ENCODE results near the gene TOP3B. TPM values are rescaled to one million over a fixed set of nuclear protein-coding genes. Genes with fewer than 3 reads are reported as not detected.

TOP3B gene
- total RNA-seq, 1 experiment from 2014 or later: 29.1 TPM

DNA sequence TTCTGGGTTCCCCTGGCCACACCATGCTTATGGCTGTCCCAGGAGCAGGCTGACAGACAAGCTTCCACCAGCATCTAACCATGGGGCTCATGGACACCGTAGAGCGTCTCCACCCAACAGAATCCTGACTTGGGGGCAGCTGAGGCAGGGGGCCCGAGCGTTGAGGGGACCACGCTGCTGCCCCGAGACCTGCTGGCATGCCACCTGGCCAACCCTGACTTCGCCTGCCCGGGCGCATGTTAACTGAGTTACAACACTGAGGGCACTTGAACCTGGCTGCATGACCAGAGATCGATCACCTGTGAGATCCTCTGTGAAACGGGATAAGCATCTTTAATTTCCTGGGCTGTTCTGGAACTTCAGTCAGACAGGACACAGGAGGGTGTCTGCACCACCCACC lies 43.7 kb downstream of the TOP3B start:
- POLR2A ChIA-PET: no interaction called here
- ATAC-seq: peak; percentile 4; the same call in 1 of the 2 replicates
- Histone ChIP-seq H3K4me3 (ENCODE audit: low read depth in 2 of 2, low read length in 2 of 2) (no peak overlapping the region; a peak in 1 of 4 replicates), H3K9me3 (ENCODE audit: control insufficient read depth, insufficient read depth, low read depth, low read length) (no peaks in the 10 kb centered on the region), H3K27me3 (ENCODE audit: control insufficient read depth, insufficient read depth, low read length) (no peaks in the 10 kb centered on the region), H3K36me3 (ENCODE audit: control insufficient read depth, insufficient read depth, low read length) (no peaks in the 10 kb centered on the region), H3K27ac (ENCODE audit: low read length) (peak overlapping the region; percentile 91), H3K4me1 (ENCODE audit: control insufficient read depth, insufficient read depth, low read length) (peaks cover 13% of the 10 kb centered on the region)
- CTCF ChIA-PET: interaction anchor here (1.2 to 1.4 kb wide), 2 partner anchors 14 to 22 kb away, joined by 3 to 4 read pairs; partner anchors contain the start of gene PPM1F
- in situ Hi-C loops (cut with HindIII; ENCODE audit: low pct_unique_long_range_greater_than_20kb, low sequenced_read_pairs): loop anchor here (25.0 kb wide), 1 partner anchor 127 kb away; no protein-coding TSS in a partner anchor
- DNase-seq (ENCODE audit: low read depth, low spot score): no peak
- TF ChIP-seq, protein P1, sequence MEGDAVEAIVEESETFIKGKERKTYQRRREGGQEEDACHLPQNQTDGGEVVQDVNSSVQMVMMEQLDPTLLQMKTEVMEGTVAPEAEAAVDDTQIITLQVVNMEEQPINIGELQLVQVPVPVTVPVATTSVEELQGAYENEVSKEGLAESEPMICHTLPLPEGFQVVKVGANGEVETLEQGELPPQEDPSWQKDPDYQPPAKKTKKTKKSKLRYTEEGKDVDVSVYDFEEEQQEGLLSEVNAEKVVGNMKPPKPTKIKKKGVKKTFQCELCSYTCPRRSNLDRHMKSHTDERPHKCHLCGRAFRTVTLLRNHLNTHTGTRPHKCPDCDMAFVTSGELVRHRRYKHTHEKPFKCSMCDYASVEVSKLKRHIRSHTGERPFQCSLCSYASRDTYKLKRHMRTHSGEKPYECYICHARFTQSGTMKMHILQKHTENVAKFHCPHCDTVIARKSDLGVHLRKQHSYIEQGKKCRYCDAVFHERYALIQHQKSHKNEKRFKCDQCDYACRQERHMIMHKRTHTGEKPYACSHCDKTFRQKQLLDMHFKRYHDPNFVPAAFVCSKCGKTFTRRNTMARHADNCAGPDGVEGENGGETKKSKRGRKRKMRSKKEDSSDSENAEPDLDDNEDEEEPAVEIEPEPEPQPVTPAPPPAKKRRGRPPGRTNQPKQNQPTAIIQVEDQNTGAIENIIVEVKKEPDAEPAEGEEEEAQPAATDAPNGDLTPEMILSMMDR (IDR thresholded peaks at IDR 0.05): no peak
- TF ChIP-seq, protein P2, sequence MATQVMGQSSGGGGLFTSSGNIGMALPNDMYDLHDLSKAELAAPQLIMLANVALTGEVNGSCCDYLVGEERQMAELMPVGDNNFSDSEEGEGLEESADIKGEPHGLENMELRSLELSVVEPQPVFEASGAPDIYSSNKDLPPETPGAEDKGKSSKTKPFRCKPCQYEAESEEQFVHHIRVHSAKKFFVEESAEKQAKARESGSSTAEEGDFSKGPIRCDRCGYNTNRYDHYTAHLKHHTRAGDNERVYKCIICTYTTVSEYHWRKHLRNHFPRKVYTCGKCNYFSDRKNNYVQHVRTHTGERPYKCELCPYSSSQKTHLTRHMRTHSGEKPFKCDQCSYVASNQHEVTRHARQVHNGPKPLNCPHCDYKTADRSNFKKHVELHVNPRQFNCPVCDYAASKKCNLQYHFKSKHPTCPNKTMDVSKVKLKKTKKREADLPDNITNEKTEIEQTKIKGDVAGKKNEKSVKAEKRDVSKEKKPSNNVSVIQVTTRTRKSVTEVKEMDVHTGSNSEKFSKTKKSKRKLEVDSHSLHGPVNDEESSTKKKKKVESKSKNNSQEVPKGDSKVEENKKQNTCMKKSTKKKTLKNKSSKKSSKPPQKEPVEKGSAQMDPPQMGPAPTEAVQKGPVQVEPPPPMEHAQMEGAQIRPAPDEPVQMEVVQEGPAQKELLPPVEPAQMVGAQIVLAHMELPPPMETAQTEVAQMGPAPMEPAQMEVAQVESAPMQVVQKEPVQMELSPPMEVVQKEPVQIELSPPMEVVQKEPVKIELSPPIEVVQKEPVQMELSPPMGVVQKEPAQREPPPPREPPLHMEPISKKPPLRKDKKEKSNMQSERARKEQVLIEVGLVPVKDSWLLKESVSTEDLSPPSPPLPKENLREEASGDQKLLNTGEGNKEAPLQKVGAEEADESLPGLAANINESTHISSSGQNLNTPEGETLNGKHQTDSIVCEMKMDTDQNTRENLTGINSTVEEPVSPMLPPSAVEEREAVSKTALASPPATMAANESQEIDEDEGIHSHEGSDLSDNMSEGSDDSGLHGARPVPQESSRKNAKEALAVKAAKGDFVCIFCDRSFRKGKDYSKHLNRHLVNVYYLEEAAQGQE (IDR thresholded peaks at IDR 0.05; ENCODE audit: insufficient read depth in 1 of 2, low read depth in 2 of 2, low read length in 1 of 2): no peak
- no peak for TF ChIP-seq POLR2AphosphoS5 (IDR thresholded peaks at IDR 0.05; ENCODE audit: low read depth, low read length)
- no TSS peak for BruUV-seq (replicated peaks)
- intact Hi-C loops (cut with micrococcal nuclease; ENCODE audit: unreplicated experiment): loop anchor here (5.0 kb wide), 1 partner anchor 227 kb away; no protein-coding TSS in a partner anchor

DNA sequence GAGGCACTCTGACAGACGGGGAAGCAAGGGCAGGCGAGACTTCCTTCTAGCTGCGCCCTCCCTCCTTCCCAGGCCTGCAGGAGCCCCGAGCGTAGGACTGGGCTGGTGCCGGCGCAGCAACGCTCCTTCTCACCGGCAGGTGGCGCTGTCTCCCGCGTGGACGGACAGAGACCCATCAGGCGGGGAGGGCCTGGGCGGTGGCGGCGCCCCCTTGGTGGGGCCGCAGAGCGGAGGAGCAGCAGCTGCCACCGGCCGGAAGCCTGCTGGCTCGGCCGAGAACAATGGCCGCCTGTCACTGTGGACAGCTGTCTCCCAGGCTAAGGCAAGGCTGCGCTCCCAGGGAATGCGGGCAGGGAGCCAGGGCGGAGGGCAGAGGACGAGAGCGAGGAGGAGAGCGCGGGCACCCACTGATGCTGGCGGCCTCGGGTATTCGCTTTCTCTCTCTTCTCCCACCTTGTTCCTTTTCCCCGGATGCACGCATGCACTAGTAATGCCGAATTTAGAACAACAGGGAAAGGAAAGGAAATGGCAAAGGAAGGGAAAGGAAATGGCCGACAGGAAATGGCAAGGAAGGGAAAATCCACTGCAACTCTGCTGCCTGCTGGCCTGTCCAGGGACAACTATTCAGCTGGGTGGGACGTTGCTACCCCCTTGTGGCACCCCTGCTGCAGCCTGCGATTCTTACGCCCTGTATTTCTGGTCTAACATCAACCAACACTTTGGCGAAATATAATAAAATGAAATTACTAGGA lies 44.3 kb downstream of the TOP3B start:
- intact Hi-C loops (cut with micrococcal nuclease; ENCODE audit: unreplicated experiment) (loop anchor here (5.0 kb wide), 1 partner anchor 226 kb away; no protein-coding TSS in a partner anchor), in situ Hi-C loops (cut with HindIII; ENCODE audit: low pct_unique_long_range_greater_than_20kb, low sequenced_read_pairs) (loop anchor here (25.0 kb wide), 1 partner anchor 126 kb away; no protein-coding TSS in a partner anchor)
- POLR2A ChIA-PET: no interaction called here
- TF ChIP-seq TCF7L2 (IDR thresholded peaks at IDR 0.05; ENCODE audit: low read depth, low read length): no peak
- TF ChIP-seq SIN3A (IDR thresholded peaks at IDR 0.05; ENCODE audit: borderline replicate concordance, insufficient read depth, low read depth, low read length): no peak
- TF ChIP-seq POLR2AphosphoS5 (IDR thresholded peaks at IDR 0.05; ENCODE audit: low read depth, low read length): no peak
- TF ChIP-seq, protein P1 (IDR thresholded peaks at IDR 0.05): peak; percentile 96
- Histone ChIP-seq H3K36me3 (ENCODE audit: control insufficient read depth, insufficient read depth, low read length) (no peaks in the 10 kb centered on the region), H3K4me3 (ENCODE audit: low read depth in 2 of 2, low read length in 2 of 2) (peak overlapping the region; percentile 53 to 66), H3K4me1 (ENCODE audit: control insufficient read depth, insufficient read depth, low read length) (peaks cover 13% of the 10 kb centered on the region), H3K27me3 (ENCODE audit: control insufficient read depth, insufficient read depth, low read length) (no peaks in the 10 kb centered on the region), H3K9me3 (ENCODE audit: control insufficient read depth, insufficient read depth, low read depth, low read length) (no peaks in the 10 kb centered on the region), H3K27ac (ENCODE audit: low read length) (peak overlapping the region; percentile 91)
- DNase-seq (ENCODE audit: low read depth, low spot score) (no peak), ATAC-seq (peak; percentile 97)
- CTCF ChIA-PET: interaction anchor here (0.5 to 1.4 kb wide), 5 partner anchors 12 to 200 kb away, joined by 3 to 4 read pairs (median 4); partner anchors contain the start of gene PPM1F
- no TSS peak for BruUV-seq (replicated peaks)
